Measurements from ENCODE around the gene LARP4. TPM values are rescaled to one million over a fixed set of nuclear protein-coding genes. Genes with fewer than 3 reads are reported as not detected.
A peak's percentile ranks its signal among the peaks of the same experiment; 100 is the strongest.

Gene LARP4
- total and polyA plus RNA-seq, 12 donors: 9.4 to 111 (median 52.8) TPM

GRCh38 chr12:50504798-50505674 is 104.4 kb downstream of the LARP4 start, which contains the start of gene DIP2B:
DIP2B (plus strand) TSS chr12:50504985; CDS start chr12:50505141, 156 bp downstream.
- Histone ChIP-seq H3K27me3 (no peaks in the 10 kb centered on the region), H3K27ac (peak within 1 kb of the TSS; percentile 58 to 97 (median 89)), H3K36me3 (replicated peaks in 1 of 2) (no peaks in the 10 kb centered on the region), H3K9me3 (replicated peaks in 1 of 3) (no peaks in the 10 kb centered on the region), H3K4me3 (peak within 1 kb of the TSS; percentile 82 to 96 (median 90)), H3K4me1 (replicated peaks in 1 of 2) (peaks cover 19 to 46% of the 10 kb centered on the region in 2 donors)
- intact Hi-C loops (cut with DNase I): loop anchor here (5.0 to 10.0 kb wide), 2 partner anchors 132 to 230 kb away; no protein-coding TSS in a partner anchor
- DNase-seq: peak; percentile 94 to 98 (median 97)
- WGBS, 4 donors: 0 to 1% (median 0%) methylated on average over 8 to 76 of the region's 77 CpGs
- TF ChIP-seq POLR2A (IDR thresholded peaks at IDR 0.05) (peak; percentile 48 to 77), CTCF (IDR thresholded peaks at IDR 0.05) (peak; percentile 88 to 99 (median 93))

DNA sequence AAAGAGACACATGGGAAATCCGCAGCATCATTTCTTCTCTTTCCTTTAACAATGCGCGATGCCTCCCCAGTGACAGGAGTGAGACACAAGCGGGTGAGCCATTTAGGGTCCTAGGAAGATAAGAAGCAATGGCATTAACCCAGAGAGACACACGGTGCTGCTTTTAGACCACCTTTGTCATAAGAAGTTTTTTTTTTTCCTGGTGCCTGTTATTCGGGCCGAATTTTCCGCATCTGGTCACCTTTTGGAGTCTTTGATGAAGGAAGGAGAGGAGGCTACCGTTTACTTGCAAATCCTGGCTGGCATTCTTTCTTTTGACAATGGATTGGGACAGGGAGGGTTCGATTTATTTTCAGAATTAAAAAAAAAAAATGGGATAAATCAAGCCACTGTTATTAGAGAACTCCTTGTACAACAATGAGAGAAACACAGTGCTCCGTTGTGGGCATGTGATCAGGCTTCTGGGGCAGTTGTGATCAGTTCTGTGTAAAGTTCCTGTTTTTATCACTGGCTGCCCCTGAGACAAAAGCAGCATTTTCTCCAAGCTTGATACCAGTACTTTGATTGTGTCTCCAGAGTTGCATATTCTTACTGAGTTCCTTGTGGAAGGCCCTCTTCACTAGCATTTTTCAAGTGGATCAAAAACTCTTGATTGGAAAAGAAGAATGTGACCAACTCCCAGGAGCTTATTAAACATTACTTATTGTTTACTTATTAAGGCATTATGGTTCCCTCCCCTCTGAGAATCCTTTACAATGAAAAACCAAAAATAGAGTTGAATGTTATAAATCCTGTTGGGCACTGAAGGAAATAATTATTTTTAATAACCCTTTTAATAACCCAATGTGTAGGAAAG is 105.2 kb downstream of the LARP4 start:
- peak overlapping the region in 4 of 5 donors; percentile 88 to 97 (median 92) for H3K27ac ChIP-seq
- no peaks in the 10 kb centered on the region for H3K9me3 ChIP-seq (replicated peaks in 1 of 3)
- no peak for TF ChIP-seq CTCF (IDR thresholded peaks at IDR 0.05)
- no peak for TF ChIP-seq POLR2A (IDR thresholded peaks at IDR 0.05)
- H3K36me3 ChIP-seq (replicated peaks in 1 of 2): no peaks in the 10 kb centered on the region
- peak overlapping the region; percentile 82 to 96 (median 90) for H3K4me3 ChIP-seq
- no peaks in the 10 kb centered on the region for H3K27me3 ChIP-seq
- intact Hi-C loops (cut with DNase I): loop anchor here in 1 of 2 donors (5.0 to 10.0 kb wide), 2 partner anchors 131 to 229 kb away; no protein-coding TSS in a partner anchor
- WGBS, 4 donors: 0 to 4% (median 1%) methylated on average over 11 of the region's 11 CpGs
- peak in 3 of 7 donors; percentile 31 to 65 (median 36) for DNase-seq
- peaks cover 19 to 51% of the 10 kb centered on the region in 2 donors for H3K4me1 ChIP-seq (replicated peaks in 1 of 2)

GRCh38 chr12:50506753-50507473 is 106.2 kb downstream of the LARP4 start:
- peak overlapping the region in 1 of 4 donors; percentile 82 for H3K4me3 ChIP-seq
- no peaks in the 10 kb centered on the region for H3K27me3 ChIP-seq
- TF ChIP-seq POLR2A (IDR thresholded peaks at IDR 0.05) (no peak), CTCF (IDR thresholded peaks at IDR 0.05) (no peak)
- H3K4me1 ChIP-seq (replicated peaks in 1 of 2): peaks cover 19 to 51% of the 10 kb centered on the region in 2 donors
- 6 to 10% (median 8%) methylated on average over 2 of the region's 2 CpGs for WGBS, 4 donors
- no peaks in the 10 kb centered on the region for H3K9me3 ChIP-seq (replicated peaks in 1 of 3)
- intact Hi-C loops (cut with DNase I): loop anchor here in 1 of 2 donors (5.0 to 10.0 kb wide), 2 partner anchors 130 to 228 kb away; no protein-coding TSS in a partner anchor
- no peaks in the 10 kb centered on the region for H3K36me3 ChIP-seq (replicated peaks in 1 of 2)
- H3K27ac ChIP-seq: peak overlapping the region in 2 of 5 donors; percentile 15 to 97
- DNase-seq: no peak
